ENCODE measurements around the gene STK4. TPM values are rescaled to one million over a fixed set of nuclear protein-coding genes. Genes with fewer than 3 reads are reported as not detected.
"Not testable (repeated sequence)": the region's sequence is repeated elsewhere in the genome, so short reads cannot be mapped to it uniquely, and the experiment has no call there.

The STK4 gene
- total RNA-seq, 1 donor from 2014 or later: 245 TPM

DNA sequence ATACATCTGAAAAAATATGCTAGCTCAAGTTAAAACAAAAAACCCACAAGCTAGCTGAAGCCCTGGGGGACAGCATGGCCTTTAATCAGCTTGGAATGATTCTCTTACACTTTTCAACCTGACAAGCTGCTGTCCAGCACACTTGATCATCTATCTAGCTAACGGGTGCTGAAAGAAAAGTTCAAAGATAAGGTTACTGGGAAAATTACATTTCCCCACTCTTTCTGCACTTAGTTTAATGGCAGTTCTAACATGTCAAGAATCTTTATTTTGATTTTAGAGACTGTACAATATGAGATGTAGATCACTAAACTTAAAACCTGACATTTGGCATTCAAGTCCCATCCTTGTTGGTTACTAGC, 53.4 kb downstream of the STK4 start:
- ChIA-PET CTCF (interaction anchor here (0.8 to 2.5 kb wide), 5 partner anchors 9 to 76 kb away, joined by 3 to 6 read pairs (median 3); partner anchors contain the start of gene TOMM34), POLR2A (no interaction called here)
- Mint-ChIP-seq H3K27me3 (no peaks in the 10 kb centered on the region), H3K4me1 (peaks cover 8% of the 10 kb centered on the region), H3K9me3 (no peaks in the 10 kb centered on the region), H3K4me3 (no peak overlapping the region), H3K27ac (no peak overlapping the region), H3K36me3 (ENCODE audit: low read depth) (peaks cover 81% of the 10 kb centered on the region)
- no peak for ATAC-seq (ENCODE audit: low read depth)
- DNase-seq: no peak
- intact Hi-C loops (cut with micrococcal nuclease): no loop called here
- TF ChIP-seq, protein P1, sequence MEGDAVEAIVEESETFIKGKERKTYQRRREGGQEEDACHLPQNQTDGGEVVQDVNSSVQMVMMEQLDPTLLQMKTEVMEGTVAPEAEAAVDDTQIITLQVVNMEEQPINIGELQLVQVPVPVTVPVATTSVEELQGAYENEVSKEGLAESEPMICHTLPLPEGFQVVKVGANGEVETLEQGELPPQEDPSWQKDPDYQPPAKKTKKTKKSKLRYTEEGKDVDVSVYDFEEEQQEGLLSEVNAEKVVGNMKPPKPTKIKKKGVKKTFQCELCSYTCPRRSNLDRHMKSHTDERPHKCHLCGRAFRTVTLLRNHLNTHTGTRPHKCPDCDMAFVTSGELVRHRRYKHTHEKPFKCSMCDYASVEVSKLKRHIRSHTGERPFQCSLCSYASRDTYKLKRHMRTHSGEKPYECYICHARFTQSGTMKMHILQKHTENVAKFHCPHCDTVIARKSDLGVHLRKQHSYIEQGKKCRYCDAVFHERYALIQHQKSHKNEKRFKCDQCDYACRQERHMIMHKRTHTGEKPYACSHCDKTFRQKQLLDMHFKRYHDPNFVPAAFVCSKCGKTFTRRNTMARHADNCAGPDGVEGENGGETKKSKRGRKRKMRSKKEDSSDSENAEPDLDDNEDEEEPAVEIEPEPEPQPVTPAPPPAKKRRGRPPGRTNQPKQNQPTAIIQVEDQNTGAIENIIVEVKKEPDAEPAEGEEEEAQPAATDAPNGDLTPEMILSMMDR (IDR thresholded peaks at IDR 0.05): no peak

DNA sequence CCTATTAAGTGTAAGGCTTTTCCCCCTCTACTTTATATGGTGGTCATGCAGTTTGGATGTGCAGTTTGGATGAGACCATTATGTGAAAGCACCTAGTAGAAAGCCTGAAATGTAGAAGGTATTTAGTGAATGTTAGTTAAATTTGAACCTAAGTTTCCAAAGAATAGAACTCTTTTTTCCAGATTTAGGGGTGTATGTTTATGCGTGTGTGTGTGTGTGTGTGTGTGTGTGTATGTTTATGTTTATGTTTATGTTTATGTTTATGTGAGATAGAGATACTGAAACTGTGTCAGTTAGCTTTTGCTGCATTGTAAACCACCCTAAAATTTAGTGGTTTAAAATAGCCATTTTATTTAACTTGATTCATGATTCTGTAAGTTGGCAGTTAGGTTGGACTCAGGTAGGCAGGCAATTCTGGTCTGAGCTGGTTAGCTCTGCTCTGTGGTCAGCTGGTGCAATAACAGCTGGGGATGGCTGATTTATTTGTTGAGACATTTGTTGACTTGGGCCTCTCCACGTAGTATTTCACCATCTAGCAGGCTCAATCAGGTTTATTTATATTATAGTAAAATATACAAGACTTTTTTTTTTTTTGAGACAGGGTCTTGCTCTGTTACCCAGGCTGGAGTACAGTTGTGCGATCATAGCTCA, 54.0 kb downstream of the STK4 start:
- CTCF ChIA-PET: interaction anchor here (0.8 to 2.5 kb wide), 5 partner anchors 9 to 76 kb away, joined by 3 to 6 read pairs (median 3); partner anchors contain the start of gene TOMM34
- H3K36me3 Mint-ChIP-seq (ENCODE audit: low read depth): peaks cover 81% of the 10 kb centered on the region
- H3K9me3 Mint-ChIP-seq: no peaks in the 10 kb centered on the region
- peaks cover 6% of the 10 kb centered on the region for H3K4me1 Mint-ChIP-seq
- TF ChIP-seq, protein P1 (IDR thresholded peaks at IDR 0.05): no peak
- no peaks in the 10 kb centered on the region for H3K27me3 Mint-ChIP-seq
- POLR2A ChIA-PET: interaction anchor here (0.9 kb wide), 1 partner anchor 15 kb away, joined by 3 read pairs; no protein-coding TSS in a partner anchor
- ATAC-seq (ENCODE audit: low read depth) (no peak), DNase-seq (no peak)
- H3K27ac Mint-ChIP-seq: no peak overlapping the region
- intact Hi-C loops (cut with micrococcal nuclease): no loop called here
- no peak overlapping the region for H3K4me3 Mint-ChIP-seq

DNA sequence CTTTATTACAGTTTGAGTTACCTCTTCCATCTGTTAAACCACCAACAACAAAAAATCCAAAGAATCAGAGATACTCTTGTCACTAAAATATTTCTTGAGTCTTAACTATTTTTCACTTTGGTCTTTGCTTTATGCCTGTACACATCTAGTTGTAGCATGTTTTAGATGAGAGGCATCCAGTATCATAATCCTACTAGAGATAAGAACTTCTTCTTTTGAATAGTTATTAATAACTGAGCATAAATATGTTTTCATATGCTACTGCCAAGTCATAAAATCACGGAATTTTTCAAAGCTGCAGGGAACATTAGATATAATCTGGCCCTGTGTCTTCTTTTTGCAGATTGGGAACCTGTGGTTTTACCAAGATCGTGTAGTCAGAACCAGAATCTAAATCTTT, 55.3 kb downstream of the STK4 start:
- ChIA-PET POLR2A (no interaction called here), CTCF (interaction anchor here (1.1 kb wide), 1 partner anchor 22 kb away, joined by 3 read pairs; no protein-coding TSS in a partner anchor)
- Mint-ChIP-seq H3K27me3 (no peaks in the 10 kb centered on the region), H3K4me3 (no peak overlapping the region), H3K27ac (no peak overlapping the region), H3K4me1 (peaks cover 5% of the 10 kb centered on the region), H3K9me3 (no peaks in the 10 kb centered on the region), H3K36me3 (ENCODE audit: low read depth) (peaks cover 81% of the 10 kb centered on the region)
- TF ChIP-seq, protein P1 (IDR thresholded peaks at IDR 0.05): no peak
- DNase-seq (no peak), ATAC-seq (ENCODE audit: low read depth) (no peak)
- intact Hi-C loops (cut with micrococcal nuclease): no loop called here

DNA sequence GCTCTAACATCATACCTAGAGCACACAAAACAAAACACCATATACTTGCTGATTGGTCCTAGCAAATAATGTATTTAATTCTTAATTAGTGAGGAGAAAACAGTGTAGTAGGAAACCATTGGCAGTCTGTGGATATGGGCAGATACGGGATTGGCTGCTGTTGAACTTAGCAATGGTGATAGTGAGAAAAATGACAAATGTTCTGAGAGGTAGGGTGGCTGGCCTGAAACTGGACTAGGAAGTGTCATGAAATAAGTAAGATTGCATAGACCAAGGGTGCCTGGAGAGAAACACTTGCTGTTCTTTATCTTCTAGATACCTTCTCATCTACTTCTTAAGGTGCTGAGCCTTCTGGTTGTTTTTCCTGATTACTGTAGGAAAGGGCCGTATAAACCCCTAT, 56.8 kb downstream of the STK4 start:
- ATAC-seq (ENCODE audit: low read depth); H3K9me3 Mint-ChIP-seq; H3K4me1 Mint-ChIP-seq; DNase-seq; H3K4me3 Mint-ChIP-seq; intact Hi-C loops (cut with micrococcal nuclease); POLR2A ChIA-PET; H3K27me3 Mint-ChIP-seq; H3K27ac Mint-ChIP-seq: not testable (repeated sequence)
- H3K36me3 Mint-ChIP-seq (ENCODE audit: low read depth): peaks cover 80% of the 10 kb centered on the region
- CTCF ChIA-PET: interaction anchor here (1.1 kb wide), 1 partner anchor 12 kb away, joined by 4 read pairs; no protein-coding TSS in a partner anchor

DNA sequence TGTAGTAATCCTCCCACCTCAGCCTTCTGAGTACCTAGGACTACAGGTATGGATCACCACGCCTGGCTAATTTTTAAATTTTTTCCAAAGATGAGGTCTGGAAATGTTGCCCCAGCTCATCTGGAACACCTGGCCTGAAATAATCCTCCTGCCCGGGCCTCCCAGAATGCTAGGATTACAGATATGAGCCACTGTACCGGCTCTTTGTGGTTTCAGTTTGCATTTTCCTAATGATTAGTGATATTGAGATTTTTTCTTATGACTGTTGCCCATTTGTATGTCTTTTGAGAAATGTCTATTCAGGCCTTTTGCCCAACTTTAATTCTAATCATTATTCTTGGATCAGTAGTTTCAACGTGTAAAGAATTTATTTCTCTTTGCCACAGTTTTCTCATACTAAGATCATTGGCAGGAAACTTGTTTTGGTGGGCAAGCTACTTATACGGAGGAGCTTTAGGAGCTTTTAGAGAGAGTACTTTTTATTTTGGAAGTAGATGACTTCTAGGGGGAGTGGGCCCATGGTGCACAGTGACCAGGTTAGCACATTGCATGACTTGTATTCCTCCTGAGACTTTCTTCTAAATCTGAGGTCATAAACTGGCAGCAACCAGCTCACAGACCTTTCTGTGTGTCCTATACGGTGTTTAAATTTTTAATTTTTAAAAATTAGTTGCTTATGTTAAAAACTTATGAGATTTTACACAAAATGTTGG, 62.3 kb downstream of the STK4 start:
- H3K27ac Mint-ChIP-seq: no peak overlapping the region
- ChIA-PET CTCF (interaction anchor here (0.8 to 2.0 kb wide), 4 partner anchors 9 to 68 kb away, joined by 3 to 11 read pairs (median 6); no protein-coding TSS in a partner anchor), POLR2A (interaction anchor here (0.7 kb wide), 1 partner anchor 10 kb away, joined by 4 read pairs; no protein-coding TSS in a partner anchor)
- no peaks in the 10 kb centered on the region for H3K27me3 Mint-ChIP-seq
- H3K9me3 Mint-ChIP-seq: peaks cover 4% of the 10 kb centered on the region
- no peak for DNase-seq
- TF ChIP-seq, protein P1 (IDR thresholded peaks at IDR 0.05): no peak
- H3K4me1 Mint-ChIP-seq: peaks cover 30% of the 10 kb centered on the region
- H3K36me3 Mint-ChIP-seq (ENCODE audit: low read depth): peaks cover 87% of the 10 kb centered on the region
- ATAC-seq (ENCODE audit: low read depth): no peak
- H3K4me3 Mint-ChIP-seq: no peak overlapping the region
- intact Hi-C loops (cut with micrococcal nuclease): no loop called here

Measured in activated B cell treated with CpG ODN at 0.5 μM for 24 hours (primary cell).